Measurements from ENCODE around the gene SLAMF1.

SLAMF1 gene

GRCh38 chr1:160674415-160674814, 27.6 kb upstream of the SLAMF1 start:
- no peaks in the 10 kb centered on the region for H3K9me3 ChIP-seq
- TF ChIP-seq CTCF (IDR thresholded peaks at IDR 0.05) = no peak
- H3K4me1 ChIP-seq (ENCODE audit: control insufficient read depth in 1 of 2, insufficient read depth in 1 of 2, low read depth in 1 of 2, low read length in 1 of 2) = peaks cover 27 to 32% of the 10 kb centered on the region in 2 experiments
- no peaks in the 10 kb centered on the region for H3K27me3 ChIP-seq
- peaks cover 26% of the 10 kb centered on the region for H3K36me3 ChIP-seq
- no peak overlapping the region for H3K27ac ChIP-seq
- H3K4me3 ChIP-seq (ENCODE audit: low read depth in 1 of 2, low read length in 1 of 2) = no peak overlapping the region

- Histone ChIP-seq H3K9me3 (no peaks in the 10 kb centered on the region), H3K4me1 (ENCODE audit: control insufficient read depth in 1 of 2, insufficient read depth in 1 of 2, low read depth in 1 of 2, low read length in 1 of 2) (peaks cover 27 to 32% of the 10 kb centered on the region in 2 experiments), H3K27me3 (no peaks in the 10 kb centered on the region), H3K27ac (no peak overlapping the region), H3K4me3 (ENCODE audit: low read depth in 1 of 2, low read length in 1 of 2) (no peak overlapping the region), H3K36me3 (peaks cover 12% of the 10 kb centered on the region)
- TF ChIP-seq CTCF (IDR thresholded peaks at IDR 0.05) = no peak
These were observed 26.2 kb upstream of the SLAMF1 start for GRCh38 chr1:160672789-160673695.

DNA sequence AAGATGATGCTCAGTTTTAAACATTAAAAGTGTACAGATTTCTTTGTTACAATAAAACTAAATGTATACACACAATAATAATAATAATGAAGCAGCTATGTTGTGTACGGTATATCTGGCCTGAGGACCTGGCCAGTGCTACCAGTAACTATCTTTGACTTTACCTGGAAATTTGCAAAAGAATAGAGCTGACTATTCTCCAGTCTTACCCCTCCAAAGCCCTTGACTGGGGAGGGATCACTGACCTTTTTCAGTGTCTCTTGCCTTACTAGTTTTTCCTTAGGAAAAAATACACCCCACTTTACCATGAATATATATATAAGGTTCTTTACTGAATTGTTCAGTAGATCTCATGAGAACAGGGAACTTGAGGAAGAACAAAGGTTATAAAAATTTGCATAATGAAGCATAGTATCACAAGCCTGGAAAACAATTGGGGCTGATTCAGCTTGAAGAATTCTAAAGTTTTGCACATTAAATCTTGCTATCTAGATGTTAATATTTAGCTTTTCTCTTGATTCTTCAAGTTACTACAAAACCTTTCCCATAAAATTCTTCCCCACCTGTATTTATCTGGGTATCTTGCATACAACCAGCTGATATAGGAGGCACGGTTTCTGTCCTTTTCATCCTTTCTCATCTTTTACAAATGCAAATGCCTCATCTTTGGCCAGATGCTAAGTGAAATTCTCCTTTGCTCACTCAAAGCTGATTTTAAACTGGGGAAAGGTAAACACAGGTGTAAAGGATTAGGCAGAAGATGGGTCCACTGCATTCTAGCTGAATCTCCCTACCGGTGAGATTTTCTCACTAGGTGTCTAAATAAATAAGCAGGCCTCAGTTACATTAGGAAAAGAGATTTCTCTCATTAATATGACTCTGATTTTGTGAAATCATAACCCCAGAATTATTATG, 25.0 kb upstream of the SLAMF1 start:
- H3K4me1 ChIP-seq (ENCODE audit: control insufficient read depth in 1 of 2, insufficient read depth in 1 of 2, low read depth in 1 of 2, low read length in 1 of 2) = peaks cover 36 to 43% of the 10 kb centered on the region in 2 experiments
- no peak overlapping the region for H3K4me3 ChIP-seq (ENCODE audit: low read depth in 1 of 2, low read length in 1 of 2)
- H3K36me3 ChIP-seq = peaks cover under 1% of the 10 kb centered on the region
- no peak for TF ChIP-seq CTCF (IDR thresholded peaks at IDR 0.05)
- no peaks in the 10 kb centered on the region for H3K9me3 ChIP-seq
- no peak overlapping the region for H3K27ac ChIP-seq
- H3K27me3 ChIP-seq = no peaks in the 10 kb centered on the region

DNA sequence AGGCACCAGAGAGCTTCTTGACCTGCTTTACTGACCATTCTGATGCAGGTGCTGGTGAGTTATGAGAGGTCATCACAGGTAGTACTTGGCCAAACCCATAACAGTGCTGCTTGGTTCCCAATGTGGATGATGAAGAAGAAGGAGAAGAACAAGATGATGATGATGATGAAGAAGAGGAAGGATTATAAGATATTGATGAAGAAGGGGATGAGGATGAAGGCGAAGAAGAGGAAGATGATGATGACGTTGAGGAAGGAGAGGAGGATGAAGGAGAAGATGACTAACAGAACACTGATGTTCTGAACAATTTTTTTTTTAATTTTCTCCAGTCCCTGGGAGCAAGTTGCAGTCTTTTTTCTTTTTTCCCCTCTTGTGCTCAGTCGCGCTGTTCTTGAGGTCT, 23.9 kb upstream of the SLAMF1 start:
- Histone ChIP-seq H3K4me1 (ENCODE audit: control insufficient read depth in 1 of 2, insufficient read depth in 1 of 2, low read depth in 1 of 2, low read length in 1 of 2) (peaks cover 43 to 50% of the 10 kb centered on the region in 2 experiments), H3K27ac (no peak overlapping the region), H3K9me3 (no peaks in the 10 kb centered on the region)

More for the DNA sequence above, 23.9 kb upstream of the SLAMF1 start:
- no peaks in the 10 kb centered on the region for H3K27me3 ChIP-seq
- no peaks in the 10 kb centered on the region for H3K36me3 ChIP-seq
- TF ChIP-seq CTCF (IDR thresholded peaks at IDR 0.05) = no peak
- no peak overlapping the region for H3K4me3 ChIP-seq (ENCODE audit: low read depth in 1 of 2, low read length in 1 of 2)

All from neutrophil (primary cell).